Keratinocyte (primary cell): Measurements from ENCODE around the gene FARSB.

Experiments
- CTCF ChIP-seq, 3 experiments: IDR thresholded peaks in 1 of 3; conservative IDR thresholded peaks in 1 of 3; optimal IDR thresholded peaks in 1 of 3; 2 replicates in 2 of 3; 3 replicates in 1 of 3; pipeline versions ENCODE3 to v1.5.1; 2011; ENCODE audit warnings: low read length in 3 of 3, mild to moderate bottlenecking in 3 of 3, moderate library complexity in 2 of 3, control low read depth in 1 of 3, inconsistent platforms in 1 of 3; ENCODE audit not compliant: insufficient read depth in 2 of 3; ENCODE audit errors: extremely low read depth in 1 of 3
- EZH2 ChIP-seq: IDR thresholded peaks from one replicate; pipeline ENCODE4 v1.6.1; 2012; ENCODE audit warnings: inconsistent platforms, mild to moderate bottlenecking, low read length, moderate library complexity

- TF ChIP-seq CTCF (optimal IDR thresholded peaks at IDR 0.05 in 1 of 3, IDR thresholded peaks at IDR 0.05 in 1 of 3, conservative IDR thresholded peaks at IDR 0.05 in 1 of 3; ENCODE audit: extremely low read depth in 1 of 3, insufficient read depth in 2 of 3, low read length in 3 of 3) (no peak), EZH2 (no peak)
Observed at GRCh38 chr2:222603501-222603900, 52.4 kb downstream of the FARSB start.
